ENCODE data around the gene RNU2-63P. TPM values are rescaled to one million over a fixed set of nuclear protein-coding genes. Genes with fewer than 3 reads are reported as not detected.

Gene RNU2-63P
- total RNA-seq, 6 experiments from 2014 or later, result 12.9 to 24.5 (median 19.1) TPM

DNA sequence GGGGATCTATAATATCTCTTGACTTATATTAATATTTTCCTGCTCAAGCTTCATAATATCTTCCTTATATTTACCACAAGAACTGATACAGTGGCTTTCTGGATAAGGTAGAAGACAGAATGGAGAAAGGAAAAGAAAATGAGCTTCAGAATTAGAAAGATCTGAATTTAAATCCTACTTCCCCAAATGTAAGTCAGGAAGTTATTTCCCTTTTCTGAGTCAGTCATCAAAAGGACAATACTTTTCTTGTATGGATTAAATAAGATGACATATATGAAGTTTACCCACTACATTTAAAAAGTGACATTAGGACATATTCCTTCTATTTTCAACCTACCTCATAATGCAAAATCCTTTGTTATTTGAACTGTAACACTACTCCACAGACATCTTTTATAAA, 20.3 kb upstream of the RNU2-63P start:
- TF ChIP-seq, protein P1, sequence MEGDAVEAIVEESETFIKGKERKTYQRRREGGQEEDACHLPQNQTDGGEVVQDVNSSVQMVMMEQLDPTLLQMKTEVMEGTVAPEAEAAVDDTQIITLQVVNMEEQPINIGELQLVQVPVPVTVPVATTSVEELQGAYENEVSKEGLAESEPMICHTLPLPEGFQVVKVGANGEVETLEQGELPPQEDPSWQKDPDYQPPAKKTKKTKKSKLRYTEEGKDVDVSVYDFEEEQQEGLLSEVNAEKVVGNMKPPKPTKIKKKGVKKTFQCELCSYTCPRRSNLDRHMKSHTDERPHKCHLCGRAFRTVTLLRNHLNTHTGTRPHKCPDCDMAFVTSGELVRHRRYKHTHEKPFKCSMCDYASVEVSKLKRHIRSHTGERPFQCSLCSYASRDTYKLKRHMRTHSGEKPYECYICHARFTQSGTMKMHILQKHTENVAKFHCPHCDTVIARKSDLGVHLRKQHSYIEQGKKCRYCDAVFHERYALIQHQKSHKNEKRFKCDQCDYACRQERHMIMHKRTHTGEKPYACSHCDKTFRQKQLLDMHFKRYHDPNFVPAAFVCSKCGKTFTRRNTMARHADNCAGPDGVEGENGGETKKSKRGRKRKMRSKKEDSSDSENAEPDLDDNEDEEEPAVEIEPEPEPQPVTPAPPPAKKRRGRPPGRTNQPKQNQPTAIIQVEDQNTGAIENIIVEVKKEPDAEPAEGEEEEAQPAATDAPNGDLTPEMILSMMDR (IDR thresholded peaks at IDR 0.05), result no peak
- H3K9me3 Mint-ChIP-seq, result no peaks in the 10 kb centered on the region
- H3K27ac Mint-ChIP-seq, result peak overlapping the region; percentile 55; the same call in 1 of the 2 replicates
- peaks cover 56% of the 10 kb centered on the region for H3K4me1 Mint-ChIP-seq (ENCODE audit: low read depth)
- H3K27me3 Mint-ChIP-seq (ENCODE audit: insufficient read depth), result no peaks in the 10 kb centered on the region
- H3K4me3 Mint-ChIP-seq, result no peak overlapping the region; the same call in 1 of the 2 replicates
- DNase-seq, result no peak
- peaks cover 26% of the 10 kb centered on the region for H3K36me3 Mint-ChIP-seq (ENCODE audit: low read depth)

DNA sequence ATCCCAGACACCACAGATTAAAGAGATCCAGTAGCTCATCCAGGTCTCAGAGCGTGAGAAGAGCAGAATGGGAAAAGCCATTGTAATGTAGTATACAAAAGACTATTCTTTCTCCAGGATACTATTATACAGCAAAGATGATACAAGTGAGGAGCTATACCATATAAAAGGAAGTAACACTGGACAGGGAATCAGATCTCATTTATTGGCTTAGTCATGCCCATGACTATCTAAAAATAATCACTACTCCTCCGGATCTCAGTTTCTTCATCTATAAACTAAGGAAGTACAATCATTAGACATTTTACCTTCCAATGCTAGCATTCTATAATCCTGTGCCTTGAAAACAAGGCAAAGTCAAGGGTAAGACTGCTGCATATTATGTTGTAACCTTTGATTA, 19.8 kb upstream of the RNU2-63P start:
- Mint-ChIP-seq H3K27me3 (ENCODE audit: insufficient read depth) (no peaks in the 10 kb centered on the region), H3K4me3 (peak overlapping the region; percentile 36; the same call in 1 of the 2 replicates), H3K4me1 (ENCODE audit: low read depth) (peaks cover 53% of the 10 kb centered on the region), H3K27ac (peak overlapping the region; percentile 55), H3K36me3 (ENCODE audit: low read depth) (peaks cover 26% of the 10 kb centered on the region), H3K9me3 (no peaks in the 10 kb centered on the region)
- DNase-seq, result no peak
- TF ChIP-seq, protein P1 (IDR thresholded peaks at IDR 0.05), result no peak

DNA sequence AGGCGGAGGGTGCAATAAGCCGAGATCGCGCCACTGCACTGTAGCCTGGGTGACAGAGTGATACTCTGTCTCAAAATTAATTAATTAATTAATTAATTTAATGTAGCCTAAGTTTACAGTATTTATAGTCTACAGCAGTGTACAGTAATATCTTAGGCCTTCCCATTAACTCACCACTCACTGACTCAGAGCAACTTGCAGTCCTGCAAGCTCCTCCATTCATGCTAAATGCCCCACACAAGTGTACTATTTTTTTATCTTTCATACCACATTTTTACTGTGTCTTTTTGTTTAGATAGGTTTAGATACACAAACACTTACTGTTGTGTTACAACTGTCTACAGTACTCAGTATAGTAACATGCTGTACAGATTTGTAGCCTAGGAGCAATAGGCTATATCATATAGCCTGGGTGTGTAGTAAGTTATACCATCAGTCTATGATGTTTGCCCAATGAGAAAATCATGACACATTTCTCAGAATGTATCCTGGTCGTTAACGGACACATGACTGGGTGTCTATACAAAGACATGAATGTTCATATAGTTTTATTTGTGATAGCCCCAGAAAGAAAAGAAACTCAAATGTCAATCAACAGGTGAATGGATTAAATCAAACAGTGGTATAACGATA, 15.8 kb upstream of the RNU2-63P start:
- TF ChIP-seq, protein P1 (IDR thresholded peaks at IDR 0.05), result no peak
- H3K27ac Mint-ChIP-seq, result no peak overlapping the region
- no peaks in the 10 kb centered on the region for H3K9me3 Mint-ChIP-seq
- no peaks in the 10 kb centered on the region for H3K27me3 Mint-ChIP-seq (ENCODE audit: insufficient read depth)
- peak; percentile 21 for DNase-seq
- H3K4me3 Mint-ChIP-seq, result no peak overlapping the region
- H3K36me3 Mint-ChIP-seq (ENCODE audit: low read depth), result peaks cover 33% of the 10 kb centered on the region
- H3K4me1 Mint-ChIP-seq (ENCODE audit: low read depth), result peaks cover 20% of the 10 kb centered on the region

DNA sequence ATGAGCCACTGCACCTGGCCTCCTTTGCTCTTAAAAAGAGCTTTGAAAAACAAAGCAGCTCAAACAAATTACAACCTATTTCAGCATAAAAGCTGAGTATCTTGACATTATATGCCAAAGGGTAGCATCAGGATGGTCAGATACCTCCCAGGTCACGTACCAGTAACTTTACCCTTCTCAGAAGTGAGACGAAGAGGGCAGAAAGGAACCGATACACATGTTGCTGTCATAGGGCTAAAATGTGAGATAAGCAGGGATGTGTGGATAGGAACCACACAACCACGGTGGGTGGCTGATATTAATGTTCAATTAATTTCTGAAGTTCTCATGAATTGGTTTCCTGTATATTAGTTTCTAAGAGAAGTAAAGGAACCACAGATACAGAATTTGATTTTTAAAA, 12.6 kb upstream of the RNU2-63P start:
- H3K27ac Mint-ChIP-seq, result no peak overlapping the region
- no peak for DNase-seq
- H3K9me3 Mint-ChIP-seq, result no peaks in the 10 kb centered on the region
- TF ChIP-seq, protein P1 (IDR thresholded peaks at IDR 0.05), result no peak
- H3K4me1 Mint-ChIP-seq (ENCODE audit: low read depth), result peaks cover 5% of the 10 kb centered on the region; the same call in 1 of the 2 replicates
- peaks cover 35% of the 10 kb centered on the region for H3K36me3 Mint-ChIP-seq (ENCODE audit: low read depth)
- H3K4me3 Mint-ChIP-seq, result no peak overlapping the region
- H3K27me3 Mint-ChIP-seq (ENCODE audit: insufficient read depth), result no peaks in the 10 kb centered on the region

DNA sequence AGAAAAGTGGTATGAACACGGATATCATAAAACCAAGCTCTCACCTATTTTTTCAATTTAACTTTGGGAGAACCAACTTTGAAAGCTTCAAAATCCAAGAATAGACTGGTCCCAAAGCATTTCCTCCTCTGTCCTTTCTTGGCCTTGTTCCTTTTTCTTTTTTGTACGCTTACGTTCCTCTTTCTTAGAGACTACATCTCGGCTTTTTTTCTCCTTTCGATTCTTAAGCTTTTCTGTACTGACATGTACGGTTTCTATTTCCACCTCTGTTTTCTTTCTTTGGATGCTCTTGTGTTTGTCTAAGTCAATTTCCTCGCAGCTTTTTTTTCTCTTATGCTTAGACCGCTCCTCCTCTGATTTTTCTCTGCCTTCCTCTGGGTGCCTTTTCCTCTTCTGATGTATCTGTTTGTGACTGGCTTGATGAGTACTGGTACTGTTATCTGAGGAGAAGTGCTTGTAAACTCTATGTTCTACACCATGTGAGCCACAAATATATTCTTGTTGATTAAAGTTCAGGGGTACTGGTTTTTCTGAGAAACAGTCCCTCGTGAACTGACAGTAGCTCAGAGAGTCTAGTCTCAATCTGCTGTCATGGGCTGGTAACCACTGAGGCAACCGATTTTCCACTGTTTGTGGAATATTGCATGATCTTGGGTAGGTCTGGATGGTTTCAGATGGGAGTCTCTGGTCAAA, 11.5 kb upstream of the RNU2-63P start:
- Mint-ChIP-seq H3K27ac (no peak overlapping the region), H3K36me3 (ENCODE audit: low read depth) (peaks cover 28% of the 10 kb centered on the region), H3K4me3 (no peak overlapping the region), H3K9me3 (no peaks in the 10 kb centered on the region), H3K27me3 (ENCODE audit: insufficient read depth) (no peaks in the 10 kb centered on the region), H3K4me1 (ENCODE audit: low read depth) (peaks cover 5% of the 10 kb centered on the region; the same call in 1 of the 2 replicates)
- TF ChIP-seq, protein P1 (IDR thresholded peaks at IDR 0.05), result no peak
- DNase-seq, result no peak

Measured in HFFc6 (cell line).